ENCODE results near the gene GPLD1.

GPLD1 gene

GRCh38 chr6:24500683-24501082 lies 11.3 kb upstream of the GPLD1 start:
- no peak for DNase-seq (ENCODE audit: low read depth, low spot score)

GRCh38 chr6:24497254-24497970 lies 8.0 kb upstream of the GPLD1 start:
- no peak for DNase-seq (ENCODE audit: low read depth, low spot score)

- DNase-seq (ENCODE audit: low read depth, low spot score): no peak
Measured at GRCh38 chr6:24494821-24495795, 5.7 kb upstream of the GPLD1 start, which contains the start of gene ALDH5A1. ALDH5A1 (plus strand) TSS chr6:24494969; CDS start chr6:24494997, 28 bp downstream.

- DNase-seq (ENCODE audit: low read depth, low spot score): no peak
Measured at GRCh38 chr6:24493945-24494820, 4.8 kb upstream of the GPLD1 start.

- no peak for DNase-seq (ENCODE audit: low read depth, low spot score)
Measured at GRCh38 chr6:24492475-24492874, 3.1 kb upstream of the GPLD1 start.

- no peak for DNase-seq (ENCODE audit: low read depth, low spot score)
Measured at GRCh38 chr6:24490948-24491347, 1.6 kb upstream of the GPLD1 start.

- DNase-seq (ENCODE audit: low read depth, low spot score): no peak
Measured at GRCh38 chr6:24489881-24490280, 503 bp upstream of the GPLD1 start.

- DNase-seq (ENCODE audit: low read depth, low spot score): no peak
Measured at GRCh38 chr6:24486065-24486464, 3.3 kb downstream of the GPLD1 start.

GRCh38 chr6:24484657-24485323 lies 4.6 kb downstream of the GPLD1 start:
- DNase-seq (ENCODE audit: low read depth, low spot score): no peak

- DNase-seq (ENCODE audit: low read depth, low spot score): no peak
Measured at GRCh38 chr6:24481449-24481848, 7.9 kb downstream of the GPLD1 start.

GRCh38 chr6:24480705-24481104 lies 8.7 kb downstream of the GPLD1 start:
- DNase-seq (ENCODE audit: low read depth, low spot score): no peak

GRCh38 chr6:24478903-24479302 lies 10.5 kb downstream of the GPLD1 start:
- no peak for DNase-seq (ENCODE audit: low read depth, low spot score)

- DNase-seq (ENCODE audit: low read depth, low spot score): no peak
Measured at GRCh38 chr6:24477070-24477469, 12.3 kb downstream of the GPLD1 start.

- no peak for DNase-seq (ENCODE audit: low read depth, low spot score)
Measured at GRCh38 chr6:24476631-24477030, 12.7 kb downstream of the GPLD1 start.

- DNase-seq (ENCODE audit: low read depth, low spot score): no peak
Measured at GRCh38 chr6:24472181-24472580, 17.2 kb downstream of the GPLD1 start.

- no peak for DNase-seq (ENCODE audit: low read depth, low spot score)
Measured at GRCh38 chr6:24469811-24470210, 19.6 kb downstream of the GPLD1 start.

GRCh38 chr6:24464253-24465038 lies 24.9 kb downstream of the GPLD1 start:
- DNase-seq (ENCODE audit: low read depth, low spot score): no peak

- no peak for DNase-seq (ENCODE audit: low read depth, low spot score)
Measured at GRCh38 chr6:24460966-24461365, 28.4 kb downstream of the GPLD1 start.

GRCh38 chr6:24458941-24459340 lies 30.4 kb downstream of the GPLD1 start:
- DNase-seq (ENCODE audit: low read depth, low spot score): no peak

- DNase-seq (ENCODE audit: low read depth, low spot score): no peak
Measured at GRCh38 chr6:24458134-24458533, 31.2 kb downstream of the GPLD1 start.
